Transverse colon (tissue), 4 donors: ENCODE measurements around the gene P2RX6.
A peak's percentile ranks its signal among the peaks of the same experiment; 100 is the strongest.

Source experiments
- CTCF ChIP-seq, 5 experiments: fragments of 200-600 bp in 3 of 5; fragments of 450-650 bp in 2 of 5; sonication (generic) in 3 of 5; IDR thresholded peaks; 1 replicate in 2 of 5; 2 replicates in 3 of 5; pipeline ENCODE4 v1.5.1; 2016 to 2017; ENCODE audit warnings: antibody characterized with exemption in 5 of 5, inconsistent platforms in 3 of 5, mild to moderate bottlenecking in 2 of 5, moderate library complexity in 1 of 5
- EP300 ChIP-seq: sonication (generic); formaldehyde crosslinking; IDR thresholded peaks from one replicate; pipeline ENCODE4 v1.6.1; 2017; ENCODE audit warnings: antibody characterized with exemption, low read depth
- POLR2A ChIP-seq: fragments of 450-650 bp; IDR thresholded peaks from one replicate; pipeline ENCODE4 v1.6.1; 2016; ENCODE audit warnings: antibody characterized with exemption, mild to moderate bottlenecking, moderate library complexity
- POLR2AphosphoS5 ChIP-seq, 3 donors: sonication (generic); formaldehyde crosslinking; IDR thresholded peaks; one replicate each; pipeline ENCODE4 v1.6.1; 2016; ENCODE audit warnings: antibody characterized with exemption in 3 of 3

- no peak for TF ChIP-seq CTCF (IDR thresholded peaks at IDR 0.05)
- peak; percentile 94 for TF ChIP-seq POLR2A
- TF ChIP-seq EP300: peak; percentile 18
- peak; percentile 84 to 91 (median 86) for TF ChIP-seq POLR2AphosphoS5 (IDR thresholded peaks at IDR 0.05)
These were observed 13.2 kb upstream of the P2RX6 start, which contains the start of gene THAP7 for GRCh38 chr22:21001601-21002325.
